Stomach (tissue), 4 donors: Measurements from ENCODE around the gene EIF2A.

Experiments used
- CTCF ChIP-seq, 7 experiments: fragments of 450-650 bp in 4 of 7; fragments of 200-600 bp in 3 of 7; sonication (generic) in 3 of 7; IDR thresholded peaks; one replicate each; pipeline ENCODE4 v1.5.1; 2016 to 2019; ENCODE audit warnings: antibody characterized with exemption in 7 of 7, control low read depth in 2 of 7, mild to moderate bottlenecking in 1 of 7
- EP300 ChIP-seq: sonication (generic); formaldehyde crosslinking; IDR thresholded peaks from one replicate; pipeline ENCODE4 v1.6.1; 2017; ENCODE audit warnings: antibody characterized with exemption
- POLR2A ChIP-seq, 4 donors: fragments of 450-650 bp; IDR thresholded peaks; one replicate each; pipeline ENCODE4 v1.6.1; 2016; ENCODE audit warnings: antibody characterized with exemption in 4 of 4, control low read depth in 2 of 4, mild to moderate bottlenecking in 1 of 4, moderate library complexity in 1 of 4
- POLR2AphosphoS5 ChIP-seq, 3 donors: sonication (generic); formaldehyde crosslinking; IDR thresholded peaks; one replicate each; pipeline ENCODE4 v1.6.1; 2016; ENCODE audit warnings: antibody characterized with exemption in 3 of 3

- TF ChIP-seq POLR2A (IDR thresholded peaks at IDR 0.05) (no peak), CTCF (IDR thresholded peaks at IDR 0.05) (no peak), POLR2AphosphoS5 (IDR thresholded peaks at IDR 0.05) (no peak), EP300 (no peak)
Measured at GRCh38 chr3:150543531-150543930, 3.1 kb upstream of the EIF2A start.
